NCI-H1694 treated with DMSO at 0.1 percent for 48 hours (cell line): ENCODE results near the gene LDAF1.
"Not testable (repeated sequence)": the region's sequence is repeated elsewhere in the genome, so short reads cannot be mapped to it uniquely, and the experiment has no call there.

ENCODE experiments used
- DNase-seq: peaks from one replicate; lab custom pipeline; 2025; lab: John Stamatoyannopoulos, UW

Gene LDAF1

GRCh38 chr16:21158208-21159110 is at the start of gene LDAF1:
Gene LDAF1 (plus strand): TSS chr16:21158674. CDS start chr16:21161183, 2,509 bp downstream.
- DNase-seq: peak; percentile 4

DNA sequence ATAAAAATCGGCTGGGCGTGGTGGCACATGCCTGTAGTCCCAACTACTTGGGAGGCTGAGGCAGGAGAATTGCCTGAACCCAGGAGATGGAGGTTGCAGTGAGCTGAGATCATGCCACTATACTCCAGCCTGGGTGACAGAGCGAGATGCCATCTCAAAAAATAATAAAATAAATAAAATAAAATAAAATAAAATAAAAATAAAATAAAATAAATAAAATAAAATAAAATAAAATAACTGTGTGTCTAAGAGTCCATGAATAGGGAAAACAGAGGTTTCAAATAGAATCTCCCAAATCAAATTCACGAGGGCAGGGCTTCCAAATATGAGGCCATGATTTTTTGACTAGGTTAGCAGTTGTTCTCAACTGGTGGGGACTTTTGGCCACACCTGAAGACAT is 42.9 kb upstream of the LDAF1 start:
- not testable (repeated sequence) for DNase-seq

- no peak for DNase-seq
Observed at GRCh38 chr16:21116148-21116693, 42.3 kb upstream of the LDAF1 start.

DNA sequence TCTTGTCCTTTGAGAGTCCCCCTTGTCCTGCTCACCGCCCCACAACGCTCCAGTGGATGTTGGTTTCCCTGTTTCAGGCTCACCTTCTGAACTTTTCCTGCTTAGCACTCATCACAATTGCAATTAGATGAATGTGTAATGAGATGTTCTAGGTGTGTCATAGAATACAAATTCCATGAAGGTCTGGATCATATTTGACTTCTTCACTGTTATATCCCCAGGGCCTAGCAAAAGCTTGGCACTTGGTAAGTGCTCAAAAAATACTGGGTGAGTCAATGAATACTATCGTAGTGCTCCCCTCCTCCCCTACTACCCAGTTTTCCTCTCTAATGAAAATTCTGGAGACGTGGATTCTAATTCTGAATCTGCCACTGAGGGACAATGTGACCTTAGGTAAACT is 40.9 kb upstream of the LDAF1 start:
- no peak for DNase-seq

GRCh38 chr16:21120976-21121520 is 37.4 kb upstream of the LDAF1 start:
- no peak for DNase-seq

- no peak for DNase-seq
Observed at GRCh38 chr16:21125191-21125590, 33.3 kb upstream of the LDAF1 start.

DNA sequence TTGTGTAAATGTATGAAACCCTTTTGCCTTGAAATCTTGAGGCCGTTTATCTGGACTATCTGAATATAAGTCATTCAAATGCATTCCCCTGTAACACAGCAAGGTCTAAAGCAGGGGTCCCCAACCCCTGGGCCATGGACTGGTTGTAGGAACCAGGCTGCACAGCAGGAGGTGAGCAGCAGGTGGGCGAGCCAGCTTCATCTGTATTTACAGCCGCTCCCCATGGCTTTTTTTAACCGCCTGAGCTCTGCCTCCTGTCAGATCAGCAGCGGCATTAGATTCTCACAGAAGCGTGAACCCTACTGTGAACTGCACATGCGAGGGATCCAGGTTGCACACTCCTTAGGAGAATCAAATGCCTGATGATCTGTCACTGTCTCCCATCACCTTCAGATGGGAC is 32.0 kb upstream of the LDAF1 start:
- no peak for DNase-seq

GRCh38 chr16:21128991-21129390 is 29.5 kb upstream of the LDAF1 start:
- DNase-seq: no peak

DNA sequence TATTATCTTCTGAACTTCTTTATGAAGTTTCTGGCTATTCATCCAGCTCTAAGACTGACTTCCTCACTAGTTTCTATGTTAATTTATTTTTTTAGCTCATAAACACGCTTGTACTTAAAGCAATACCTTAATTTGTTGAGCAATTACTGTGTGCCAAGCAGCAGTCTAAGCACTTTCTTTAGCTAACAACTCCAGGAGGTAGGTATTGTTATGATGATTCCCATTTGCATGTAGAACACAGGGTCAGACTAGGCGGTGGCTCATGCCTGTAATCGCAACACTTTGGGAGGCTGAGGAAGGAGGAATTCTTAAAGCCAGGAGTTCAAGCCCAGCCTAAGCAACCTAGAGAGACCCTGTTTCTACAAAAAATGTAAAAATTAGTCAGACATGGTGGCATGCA is 27.7 kb upstream of the LDAF1 start:
- DNase-seq: no peak

GRCh38 chr16:21134053-21134452 is 24.4 kb upstream of the LDAF1 start:
- no peak for DNase-seq

- DNase-seq: no peak
Observed at GRCh38 chr16:21145738-21146137, 12.7 kb upstream of the LDAF1 start.

- peak; percentile 9 for DNase-seq
Observed at GRCh38 chr16:21150375-21151001, 8.0 kb upstream of the LDAF1 start, which contains the start of gene DNAH3. Gene DNAH3 (minus strand): TSS chr16:21150846. CDS start chr16:21150319, 527 bp downstream.

DNA sequence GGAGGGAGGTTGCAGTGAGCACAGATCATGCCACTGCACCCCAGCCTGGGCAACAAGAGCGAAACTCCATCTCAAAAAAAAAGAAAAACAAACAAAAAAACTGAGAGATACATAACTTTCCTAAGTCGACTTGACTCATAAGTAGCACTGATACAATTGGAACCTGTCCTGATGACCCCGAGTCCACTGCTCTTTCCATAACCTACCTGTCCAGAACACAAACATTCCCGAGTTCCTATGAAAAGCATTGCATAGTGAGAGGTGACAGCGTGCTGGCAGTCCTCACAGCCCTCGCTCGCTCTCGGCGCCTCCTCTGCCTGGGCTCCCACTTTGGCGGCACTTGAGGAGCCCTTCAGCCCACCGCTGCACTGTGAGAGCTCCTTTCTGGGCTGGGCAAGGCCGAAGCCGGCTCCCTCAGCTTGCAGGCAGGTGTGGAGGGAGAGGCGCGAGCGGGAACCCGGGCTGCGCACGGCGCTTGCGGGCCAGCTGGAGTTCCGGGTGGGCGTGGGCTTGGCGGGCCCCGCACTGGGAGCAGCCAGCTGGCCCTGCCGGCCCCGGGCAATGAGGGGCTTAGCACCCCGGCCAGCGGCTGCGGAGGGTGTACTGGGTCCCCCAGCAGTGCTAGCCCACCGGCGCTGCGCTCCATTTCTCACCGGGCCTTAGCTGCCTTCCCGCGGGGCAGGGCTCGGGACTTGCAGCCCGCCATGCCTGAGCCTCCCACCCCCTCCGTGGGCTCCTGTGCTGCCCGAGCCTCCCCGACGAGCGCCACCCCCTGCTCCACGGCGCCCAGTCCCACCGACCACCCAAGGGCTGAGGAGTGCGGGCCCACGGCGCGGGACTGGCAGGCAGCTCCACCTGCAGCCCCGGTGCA is 6.1 kb upstream of the LDAF1 start:
- DNase-seq: not testable (repeated sequence)

- not testable (repeated sequence) for DNase-seq
Observed at GRCh38 chr16:21153124-21153729, 5.2 kb upstream of the LDAF1 start.

DNA sequence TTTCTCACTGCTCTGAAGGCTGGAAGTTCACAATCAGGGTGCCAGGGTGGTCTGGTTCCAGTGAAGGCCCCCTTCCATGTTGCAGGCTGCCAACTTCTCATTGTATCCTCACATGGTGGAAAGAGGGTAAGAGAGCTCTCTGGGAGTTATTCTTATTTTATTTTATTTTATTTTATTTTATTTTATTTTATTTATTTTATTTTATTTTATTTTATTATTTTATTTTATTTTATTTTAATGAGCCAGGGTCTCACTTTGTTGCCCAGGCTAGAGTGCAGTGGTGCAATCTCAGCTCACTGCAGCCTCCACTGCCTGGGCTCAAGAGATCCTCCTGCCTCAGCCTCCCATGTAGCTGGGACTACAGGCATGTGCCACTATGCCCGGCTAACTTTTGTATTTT is 2.5 kb upstream of the LDAF1 start:
- not testable (repeated sequence) for DNase-seq

- peak; percentile 40 for DNase-seq
Observed at GRCh38 chr16:21156767-21157467, 1.6 kb upstream of the LDAF1 start.

GRCh38 chr16:21157632-21158031 is 842 bp upstream of the LDAF1 start:
- no peak for DNase-seq

DNA sequence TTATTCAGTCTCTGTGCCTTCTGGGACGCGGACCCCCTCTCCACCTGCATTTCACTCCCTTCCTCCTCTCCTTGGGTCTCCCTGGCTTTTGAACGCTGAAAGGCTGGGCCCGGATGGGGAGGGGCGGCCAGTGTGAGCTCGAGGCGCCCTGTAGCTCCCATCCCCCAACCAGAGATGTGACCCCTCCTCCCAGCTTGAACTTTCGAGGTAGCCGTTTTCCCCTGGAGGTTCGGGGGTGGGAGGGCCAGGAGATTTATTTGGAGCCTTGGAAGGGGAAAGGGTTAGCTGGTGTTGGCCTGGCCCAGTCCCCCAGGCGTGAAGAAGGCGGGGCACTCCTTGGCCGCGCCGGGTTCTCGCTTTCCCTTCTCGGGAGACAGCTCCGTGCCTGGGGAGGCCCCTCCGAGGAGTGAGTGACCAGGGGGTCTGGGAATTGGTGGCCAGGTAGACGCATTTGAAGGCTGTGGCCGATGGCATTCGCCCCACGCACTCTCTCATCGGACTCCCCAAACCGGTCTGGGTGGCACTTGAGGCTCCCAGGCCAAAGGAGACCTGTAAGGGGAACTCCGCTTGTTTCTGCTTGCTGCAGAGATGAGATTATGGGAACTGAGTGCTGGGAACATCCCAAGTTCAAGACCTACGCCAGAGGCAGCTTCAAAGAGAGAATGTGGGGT is 942 bp downstream of the LDAF1 start:
- no peak for DNase-seq

DNA sequence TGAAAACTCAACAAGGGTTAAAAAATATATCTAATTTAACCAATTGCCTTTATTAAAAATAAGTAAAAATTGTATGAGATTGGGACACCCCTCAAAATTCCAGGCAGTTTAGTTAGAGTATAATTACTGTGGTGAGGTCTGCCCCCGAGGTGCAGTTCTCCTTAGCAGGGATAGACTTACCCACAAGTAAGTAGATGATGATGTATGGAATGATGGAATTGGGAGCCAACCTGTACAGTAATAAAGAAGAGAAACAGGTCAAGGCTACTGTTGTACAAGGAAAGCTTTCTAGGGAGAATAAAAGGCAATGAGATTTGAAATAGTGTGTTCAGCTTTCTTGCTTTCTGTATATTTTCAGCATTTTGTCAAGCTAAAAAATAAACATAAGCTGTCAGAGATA is 1.8 kb downstream of the LDAF1 start:
- DNase-seq: no peak

- no peak for DNase-seq
Observed at GRCh38 chr16:21161211-21161610, 2.7 kb downstream of the LDAF1 start.
